Stimulated activated CD8-positive, alpha-beta memory T cell treated with anti-CD3 and anti-CD28 coated beads, Interleukin-4, amount 100 ng/mL, for 24 hours (primary cell): ENCODE results near the gene RASSF8.

ENCODE experiments used
- DNase-seq: peaks from one replicate; pipeline ENCODE4 v3.0.0-alpha.2; 2020; ENCODE audit warnings: low read depth

The RASSF8 gene

GRCh38 chr12:25993901-25994651, 35.6 kb downstream of the RASSF8 start:
- DNase-seq: no peak

DNA sequence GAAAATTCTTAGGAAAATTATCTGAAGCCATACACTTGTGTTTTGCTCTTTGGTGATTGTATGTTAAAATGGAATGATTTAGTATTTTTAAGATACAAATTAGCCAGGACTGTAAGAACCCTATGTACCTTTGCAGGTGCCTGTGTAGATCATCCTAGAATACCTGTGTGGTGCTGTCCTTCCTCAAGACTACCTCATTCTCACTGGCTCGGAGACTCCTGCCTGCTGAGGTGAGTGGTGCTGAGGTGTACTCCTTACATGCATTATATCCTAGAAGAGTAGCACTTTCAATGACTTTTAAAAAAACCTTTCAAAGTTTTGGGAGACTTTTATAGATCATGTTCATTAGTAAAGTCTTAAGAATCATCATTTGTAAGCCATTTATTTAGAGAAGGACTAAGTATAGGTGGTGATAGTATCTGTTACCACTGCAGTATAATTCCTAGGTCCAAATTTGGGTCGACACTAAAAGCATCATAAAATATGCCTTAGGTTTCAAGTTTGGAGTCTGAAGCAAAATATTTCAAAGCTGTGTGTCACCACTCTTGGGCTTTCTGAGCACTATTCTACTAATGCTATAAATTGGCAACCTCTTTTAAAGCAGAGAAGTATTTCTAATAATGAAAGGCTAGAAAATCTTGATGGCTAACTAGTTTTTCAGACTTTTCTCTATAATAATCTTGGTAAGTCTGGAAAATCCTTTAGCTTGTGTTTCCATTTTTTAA, 36.6 kb downstream of the RASSF8 start:
- DNase-seq: no peak

DNA sequence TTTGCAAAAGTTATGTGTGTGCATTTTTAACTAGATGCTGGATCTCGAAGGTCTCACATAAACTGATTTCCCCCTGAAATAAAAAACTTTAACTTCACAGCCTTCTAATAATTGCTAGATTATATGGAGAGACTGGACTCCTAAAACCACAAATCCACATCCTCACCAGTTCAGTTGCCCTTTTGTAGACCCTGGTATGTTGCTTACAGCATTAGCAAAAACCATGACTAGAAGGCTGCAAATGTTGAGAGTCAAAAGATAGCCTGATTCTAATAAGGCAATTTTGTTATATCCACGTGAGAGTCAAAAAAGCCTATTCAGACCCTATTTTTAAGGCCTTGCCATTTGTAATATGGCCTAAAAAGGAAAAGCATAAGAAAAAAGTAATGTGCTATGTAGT, 37.4 kb downstream of the RASSF8 start:
- no peak for DNase-seq

GRCh38 chr12:25996677-25997076, 38.2 kb downstream of the RASSF8 start:
- DNase-seq: no peak

- DNase-seq: no peak
Observed at GRCh38 chr12:25997201-25997963, 38.9 kb downstream of the RASSF8 start.

- no peak for DNase-seq
Observed at GRCh38 chr12:26000898-26001297, 42.4 kb downstream of the RASSF8 start.

DNA sequence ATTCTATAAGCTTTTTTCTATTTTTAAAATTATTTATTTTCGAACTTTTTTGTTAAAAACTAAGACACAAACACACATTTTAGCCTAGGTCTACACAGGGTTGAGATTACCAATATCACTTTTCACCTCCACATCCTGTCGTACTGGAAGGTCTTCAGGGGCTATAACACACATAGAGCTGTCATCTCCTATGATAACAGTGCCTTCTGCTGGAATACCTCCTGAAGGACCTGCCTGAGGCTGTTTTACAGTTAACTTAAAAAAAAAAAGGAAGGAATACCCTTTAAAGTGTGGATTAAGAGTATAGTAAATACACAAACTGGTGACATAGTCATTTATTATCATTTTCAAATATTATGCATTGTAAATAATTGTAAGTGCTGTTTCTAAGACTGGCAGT, 43.0 kb downstream of the RASSF8 start:
- no peak for DNase-seq

DNA sequence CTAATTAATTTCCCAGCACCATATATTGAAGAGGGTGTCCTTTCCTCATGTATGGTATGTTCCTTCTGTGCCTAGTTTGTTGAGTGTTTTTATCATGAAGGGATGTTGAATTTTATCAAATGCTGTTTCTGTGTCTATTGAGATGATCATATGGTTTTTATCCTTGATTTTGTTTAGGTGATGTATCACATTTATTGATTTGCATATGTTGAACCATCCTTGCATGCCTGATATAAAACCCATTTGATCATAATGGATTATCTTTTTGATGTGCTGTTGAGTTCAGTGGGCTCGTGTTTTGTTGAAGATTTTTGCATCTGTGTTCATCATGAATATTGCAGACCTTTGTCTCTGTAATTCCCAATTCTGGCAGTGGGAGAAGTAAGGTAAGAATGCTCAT, 44.6 kb downstream of the RASSF8 start:
- DNase-seq: no peak

DNA sequence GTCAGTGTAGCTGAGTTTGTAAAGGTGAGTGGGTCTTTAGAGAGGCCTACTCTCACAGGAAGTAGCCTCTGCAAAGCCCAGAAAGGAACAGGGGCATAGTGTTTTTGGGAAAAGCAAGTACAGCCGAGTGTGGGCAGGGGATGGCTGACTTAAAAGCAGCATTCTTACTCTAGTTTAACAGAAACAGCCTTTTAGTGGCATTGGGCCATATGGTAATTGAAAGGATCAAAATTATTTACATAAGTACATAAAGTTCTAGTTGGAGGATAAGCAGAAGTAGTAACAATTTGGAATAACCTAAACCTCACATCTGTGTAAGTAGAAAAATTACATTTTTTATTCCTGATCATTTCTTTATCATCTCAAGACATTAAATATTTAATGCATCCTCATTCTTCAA, 49.1 kb downstream of the RASSF8 start:
- DNase-seq: no peak

DNA sequence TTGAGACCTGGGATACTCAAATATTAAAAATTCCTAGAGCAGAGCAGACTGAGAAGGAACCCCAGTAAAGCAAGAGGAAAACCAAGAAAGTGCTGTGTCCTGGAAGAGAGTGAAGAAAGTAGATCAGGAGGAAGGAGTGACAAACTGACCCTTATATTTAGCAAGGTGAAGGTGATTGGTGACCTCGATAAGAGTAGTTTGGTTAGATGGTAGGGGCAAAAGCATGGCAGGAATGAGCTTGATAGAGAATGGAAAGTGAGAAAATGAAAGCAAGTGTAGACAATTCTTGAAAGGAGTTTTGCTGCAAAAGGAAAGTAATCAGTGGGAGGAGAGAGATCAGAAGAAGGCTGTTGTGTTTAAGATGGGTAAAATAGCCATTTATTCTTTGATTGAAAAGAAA, 51.1 kb downstream of the RASSF8 start:
- DNase-seq: no peak

GRCh38 chr12:26010293-26010821, 51.9 kb downstream of the RASSF8 start:
- no peak for DNase-seq

GRCh38 chr12:26011099-26011498, 52.6 kb downstream of the RASSF8 start:
- DNase-seq: no peak

GRCh38 chr12:26014085-26014484, 55.6 kb downstream of the RASSF8 start:
- no peak for DNase-seq

- DNase-seq: no peak
Observed at GRCh38 chr12:26016516-26016915, 58.0 kb downstream of the RASSF8 start.

- DNase-seq: no peak
Observed at GRCh38 chr12:26017484-26018211, 59.2 kb downstream of the RASSF8 start.

- DNase-seq: no peak
Observed at GRCh38 chr12:26018926-26019325, 60.4 kb downstream of the RASSF8 start.

GRCh38 chr12:26021534-26021933, 63.1 kb downstream of the RASSF8 start:
- DNase-seq: no peak

DNA sequence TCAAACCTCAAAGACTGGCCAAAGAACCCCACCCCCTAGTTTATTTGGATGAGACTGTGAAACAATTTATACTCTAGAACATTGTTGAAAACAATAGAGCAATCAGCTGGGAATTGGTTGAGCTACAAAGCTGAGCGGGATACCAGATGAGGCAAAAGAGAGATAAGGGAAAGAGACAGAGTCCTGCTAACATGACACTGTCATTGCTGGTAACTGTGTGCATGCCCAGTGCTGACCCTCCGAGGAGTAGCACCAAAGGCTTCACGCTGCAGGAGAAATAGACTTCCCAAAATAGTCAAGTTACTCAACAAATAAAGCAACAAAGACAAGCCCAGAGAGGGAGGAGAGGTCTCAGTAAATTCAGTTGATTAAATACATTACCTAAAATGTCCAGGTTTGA, 63.6 kb downstream of the RASSF8 start:
- no peak for DNase-seq

- no peak for DNase-seq
Observed at GRCh38 chr12:26026713-26027112, 68.2 kb downstream of the RASSF8 start.

DNA sequence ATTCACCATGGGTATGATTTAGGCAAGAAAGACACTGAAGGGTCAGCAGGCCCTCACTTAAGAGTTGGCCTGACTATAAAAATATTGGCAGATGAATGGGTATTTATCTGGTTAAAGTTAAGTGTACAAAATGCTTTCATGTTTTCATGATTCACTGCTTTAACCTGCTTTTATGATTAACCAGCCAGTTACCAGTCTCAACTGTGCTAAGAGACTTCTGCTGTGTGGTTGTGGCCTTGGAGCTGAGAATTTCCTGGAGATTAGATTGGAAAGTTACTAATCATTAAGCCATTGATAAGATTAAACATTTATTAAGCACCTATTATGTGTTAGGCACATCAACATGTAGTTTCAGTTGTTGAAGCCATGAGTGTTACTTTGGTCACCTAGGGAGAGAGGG, 68.9 kb downstream of the RASSF8 start:
- no peak for DNase-seq

- no peak for DNase-seq
Observed at GRCh38 chr12:26028953-26029735, 70.7 kb downstream of the RASSF8 start.
